Mesothelial cell of epicardium (in vitro differentiated cells): Measurements from ENCODE around the gene SIAH1. TPM values are rescaled to one million over a fixed set of nuclear protein-coding genes. Genes with fewer than 3 reads are reported as not detected.

Source experiments
- DNase-seq, 2 experiments: peaks; one replicate each; pipeline ENCODE4 v3.0.0; 2021; ENCODE audit warnings: low spot score in 2 of 2; ENCODE audit not compliant: unreplicated experiment in 2 of 2
- H3K27ac Mint-ChIP-seq: 2 replicates; pipeline ENCODE4 v1.8.0; 2021; ENCODE audit warnings: mixed read lengths
- H3K27me3 Mint-ChIP-seq: 2 replicates; pipeline ENCODE4 v1.8.0; 2021; ENCODE audit warnings: low read depth, mixed read lengths
- H3K36me3 Mint-ChIP-seq: 2 replicates; pipeline ENCODE4 v1.8.0; 2021; ENCODE audit warnings: mixed read lengths
- H3K4me1 Mint-ChIP-seq: 2 replicates; pipeline ENCODE4 v1.8.0; 2021; ENCODE audit warnings: mixed read lengths
- H3K4me3 Mint-ChIP-seq: 2 replicates; pipeline ENCODE4 v1.8.0; 2021; ENCODE audit warnings: mild to moderate bottlenecking, moderate library complexity, mixed read lengths
- H3K9me3 Mint-ChIP-seq: 2 replicates; pipeline ENCODE4 v1.8.0; 2021; ENCODE audit warnings: mixed read lengths
- CTCF ChIP-seq: fragments of 200-600 bp; sonication (generic); IDR thresholded peaks from one replicate; pipeline ENCODE4 v1.5.0; 2021; ENCODE audit warnings: antibody characterized with exemption; ENCODE audit not compliant: unreplicated experiment
- total RNA-seq: library from RNA; stranded (reverse); gene quantifications from 3 replicates; pipeline ENCODE4 v1.2.1, GENCODE V29; 2021

Gene SIAH1
- total RNA-seq, 1 donor from 2014 or later, result 44.0 TPM

GRCh38 chr16:48342591-48342990, 42.6 kb downstream of the SIAH1 start:
- Mint-ChIP-seq H3K27me3 (no peaks in the 10 kb centered on the region), H3K4me3 (no peak overlapping the region), H3K27ac (no peak overlapping the region), H3K9me3 (no peaks in the 10 kb centered on the region), H3K4me1 (no peaks in the 10 kb centered on the region), H3K36me3 (peaks cover 25% of the 10 kb centered on the region)
- no peak for TF ChIP-seq CTCF
- DNase-seq, result no peak

- H3K9me3 Mint-ChIP-seq, result peaks cover 5% of the 10 kb centered on the region
- H3K4me1 Mint-ChIP-seq, result peaks cover 12% of the 10 kb centered on the region
- H3K27ac Mint-ChIP-seq, result no peak overlapping the region
- no peak for DNase-seq
- H3K36me3 Mint-ChIP-seq, result peaks cover 41% of the 10 kb centered on the region
- no peak overlapping the region for H3K4me3 Mint-ChIP-seq
- no peak for TF ChIP-seq CTCF
- no peaks in the 10 kb centered on the region for H3K27me3 Mint-ChIP-seq
Observed at GRCh38 chr16:48340054-48340453, 45.2 kb downstream of the SIAH1 start.

- DNase-seq, result no peak
- Mint-ChIP-seq H3K9me3 (peaks cover 5% of the 10 kb centered on the region), H3K4me1 (peaks cover 12% of the 10 kb centered on the region), H3K4me3 (no peak overlapping the region), H3K36me3 (peaks cover 43% of the 10 kb centered on the region), H3K27ac (peak overlapping the region; percentile 92), H3K27me3 (no peaks in the 10 kb centered on the region)
- TF ChIP-seq CTCF, result no peak
Observed at GRCh38 chr16:48335961-48336360, 49.3 kb downstream of the SIAH1 start.

GRCh38 chr16:48334325-48334724, 50.9 kb downstream of the SIAH1 start:
- Mint-ChIP-seq H3K36me3 (peaks cover 44% of the 10 kb centered on the region), H3K4me3 (no peak overlapping the region), H3K27me3 (no peaks in the 10 kb centered on the region), H3K9me3 (peaks cover 5% of the 10 kb centered on the region), H3K27ac (no peak overlapping the region), H3K4me1 (peaks cover 12% of the 10 kb centered on the region)
- TF ChIP-seq CTCF, result no peak
- DNase-seq, result no peak

- H3K4me3 Mint-ChIP-seq, result no peak overlapping the region
- H3K27ac Mint-ChIP-seq, result no peak overlapping the region
- no peak for TF ChIP-seq CTCF
- no peak for DNase-seq
- H3K27me3 Mint-ChIP-seq, result no peaks in the 10 kb centered on the region
- H3K36me3 Mint-ChIP-seq, result peaks cover 45% of the 10 kb centered on the region
- H3K4me1 Mint-ChIP-seq, result peaks cover 12% of the 10 kb centered on the region
- H3K9me3 Mint-ChIP-seq, result peaks cover 5% of the 10 kb centered on the region
Observed at GRCh38 chr16:48332978-48333377, 52.2 kb downstream of the SIAH1 start.

- no peak for DNase-seq
- Mint-ChIP-seq H3K27ac (no peak overlapping the region), H3K4me1 (peaks cover 4% of the 10 kb centered on the region), H3K4me3 (no peak overlapping the region), H3K27me3 (no peaks in the 10 kb centered on the region), H3K36me3 (peaks cover 32% of the 10 kb centered on the region), H3K9me3 (no peaks in the 10 kb centered on the region)
- no peak for TF ChIP-seq CTCF
Observed at GRCh38 chr16:48330841-48331192, 54.4 kb downstream of the SIAH1 start.
